ENCODE results near the gene GRPEL2. TPM values are rescaled to one million over a fixed set of nuclear protein-coding genes. Genes with fewer than 3 reads are reported as not detected.

Gene GRPEL2, protein sequence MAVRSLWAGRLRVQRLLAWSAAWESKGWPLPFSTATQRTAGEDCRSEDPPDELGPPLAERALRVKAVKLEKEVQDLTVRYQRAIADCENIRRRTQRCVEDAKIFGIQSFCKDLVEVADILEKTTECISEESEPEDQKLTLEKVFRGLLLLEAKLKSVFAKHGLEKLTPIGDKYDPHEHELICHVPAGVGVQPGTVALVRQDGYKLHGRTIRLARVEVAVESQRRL
- total RNA-seq (2013): 4.6 TPM
- polyA plus RNA-seq: 1 to 10 TPM; 1.9 to 2.7 (median 2.0) TPM
- 1.4 and 1.8 TPM in 2 replicates for polyA minus RNA-seq
- 2.6 to 9.9 (median 5.6) reads per million in 11 experiments for total RNA-seq

- Mint-ChIP-seq H3K36me3 (peaks cover 24 to 27% of the 10 kb centered on the region in 2 donors), H3K27ac (peak within 1 kb of the TSS; percentile 87 to 94 (median 89)), H3K4me1 (peaks cover 31% of the 10 kb centered on the region), H3K27me3 (ENCODE audit: low read depth in 3 of 3) (peaks cover 0 to 2% (median 0%) of the 10 kb centered on the region in 3 donors), H3K4me3 (peak within 1 kb of the TSS; percentile 95 to 96), H3K9me3 (peaks cover 0 to 3% (median 0%) of the 10 kb centered on the region in 7 donors)
- DNase-seq: peak; percentile 88 to 97 (median 93)
- H4K20me1 ChIP-seq (ENCODE audit: insufficient read depth, low read length): no peaks in the 10 kb centered on the region
- H3K79me2 ChIP-seq (ENCODE audit: insufficient read depth, low read length): peaks cover 45% of the 10 kb centered on the region
- H3K27me3 ChIP-seq (ENCODE audit: control insufficient read depth in 2 of 2, insufficient read depth in 2 of 2, low read length in 2 of 2): no peaks in the 10 kb centered on the region
- H3K4me1 ChIP-seq (ENCODE audit: control insufficient read depth in 1 of 2, insufficient read depth in 2 of 2, low read length in 2 of 2): peaks cover 23 to 26% of the 10 kb centered on the region in 2 donors
- peak within 1 kb of the TSS; percentile 69 for H3K9ac ChIP-seq (ENCODE audit: insufficient read depth, low read length, poor library complexity, severe bottlenecking)
- peak within 1 kb of the TSS; percentile 98 for H3K4me2 ChIP-seq (replicated peaks; ENCODE audit: extremely low read depth, low read length, poor library complexity, severe bottlenecking)
- H2AFZ ChIP-seq (ENCODE audit: insufficient read depth, low read depth, low read length, poor library complexity, severe bottlenecking): peak within 1 kb of the TSS; percentile 92
- TF ChIP-seq, protein P1, sequence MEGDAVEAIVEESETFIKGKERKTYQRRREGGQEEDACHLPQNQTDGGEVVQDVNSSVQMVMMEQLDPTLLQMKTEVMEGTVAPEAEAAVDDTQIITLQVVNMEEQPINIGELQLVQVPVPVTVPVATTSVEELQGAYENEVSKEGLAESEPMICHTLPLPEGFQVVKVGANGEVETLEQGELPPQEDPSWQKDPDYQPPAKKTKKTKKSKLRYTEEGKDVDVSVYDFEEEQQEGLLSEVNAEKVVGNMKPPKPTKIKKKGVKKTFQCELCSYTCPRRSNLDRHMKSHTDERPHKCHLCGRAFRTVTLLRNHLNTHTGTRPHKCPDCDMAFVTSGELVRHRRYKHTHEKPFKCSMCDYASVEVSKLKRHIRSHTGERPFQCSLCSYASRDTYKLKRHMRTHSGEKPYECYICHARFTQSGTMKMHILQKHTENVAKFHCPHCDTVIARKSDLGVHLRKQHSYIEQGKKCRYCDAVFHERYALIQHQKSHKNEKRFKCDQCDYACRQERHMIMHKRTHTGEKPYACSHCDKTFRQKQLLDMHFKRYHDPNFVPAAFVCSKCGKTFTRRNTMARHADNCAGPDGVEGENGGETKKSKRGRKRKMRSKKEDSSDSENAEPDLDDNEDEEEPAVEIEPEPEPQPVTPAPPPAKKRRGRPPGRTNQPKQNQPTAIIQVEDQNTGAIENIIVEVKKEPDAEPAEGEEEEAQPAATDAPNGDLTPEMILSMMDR (IDR thresholded peaks at IDR 0.05): no peak
- peak within 1 kb of the TSS; percentile 51 to 76 for H3K27ac ChIP-seq (ENCODE audit: low read depth in 1 of 2, low read length in 2 of 2)
- peak within 1 kb of the TSS; percentile 61 to 95 (median 80) for H3K4me3 ChIP-seq (replicated peaks in 1 of 3; ENCODE audit: low read depth in 2 of 3, low read length in 3 of 3)
- 2% methylated on average over 49 of the region's 54 CpGs for WGBS (ENCODE audit: insufficient coverage)
- no peaks in the 10 kb centered on the region for H3K9me3 ChIP-seq (replicated peaks in 1 of 2; ENCODE audit: control insufficient read depth in 1 of 2, insufficient read depth in 1 of 2, low read length in 2 of 2)
- H3K36me3 ChIP-seq (replicated peaks in 1 of 2; ENCODE audit: control insufficient read depth in 1 of 2, insufficient read depth in 2 of 2, low read length in 2 of 2): peaks cover 26 to 33% of the 10 kb centered on the region in 2 donors
- intact Hi-C loops (cut with micrococcal nuclease): no loop called here
Measured at GRCh38 chr5:149345147-149345891, at the start of gene GRPEL2. Gene GRPEL2, plus strand, starts transcription at chr5:149345499. Its CDS starts 41 bp downstream, at chr5:149345540.

- no peaks in the 10 kb centered on the region for H4K20me1 ChIP-seq (ENCODE audit: insufficient read depth, low read length)
- Mint-ChIP-seq H3K4me3 (no peak overlapping the region), H3K27ac (no peak overlapping the region), H3K36me3 (no peaks in the 10 kb centered on the region), H3K4me1 (peaks cover 17% of the 10 kb centered on the region), H3K27me3 (ENCODE audit: low read depth in 3 of 3) (peaks cover 7 to 20% (median 10%) of the 10 kb centered on the region in 3 donors), H3K9me3 (no peaks in the 10 kb centered on the region)
- no peaks in the 10 kb centered on the region for H3K36me3 ChIP-seq (replicated peaks in 1 of 2; ENCODE audit: control insufficient read depth in 1 of 2, insufficient read depth in 2 of 2, low read length in 2 of 2)
- no peak overlapping the region for H3K9ac ChIP-seq (ENCODE audit: insufficient read depth, low read length, poor library complexity, severe bottlenecking)
- H3K4me1 ChIP-seq (ENCODE audit: control insufficient read depth in 1 of 2, insufficient read depth in 2 of 2, low read length in 2 of 2): peaks cover 7% of the 10 kb centered on the region in 2 donors
- no peaks in the 10 kb centered on the region for H3K79me2 ChIP-seq (ENCODE audit: insufficient read depth, low read length)
- 100% methylated on average over 1 of the region's 5 CpGs for WGBS (ENCODE audit: insufficient coverage)
- H2AFZ ChIP-seq (ENCODE audit: insufficient read depth, low read depth, low read length, poor library complexity, severe bottlenecking): no peak overlapping the region
- no peaks in the 10 kb centered on the region for H3K9me3 ChIP-seq (replicated peaks in 1 of 2; ENCODE audit: control insufficient read depth in 1 of 2, insufficient read depth in 1 of 2, low read length in 2 of 2)
- DNase-seq: no peak
- intact Hi-C loops (cut with micrococcal nuclease): no loop called here
- TF ChIP-seq, protein P1 (IDR thresholded peaks at IDR 0.05): no peak
- no peak overlapping the region for H3K4me2 ChIP-seq (replicated peaks; ENCODE audit: extremely low read depth, low read length, poor library complexity, severe bottlenecking)
- no peak overlapping the region for H3K27ac ChIP-seq (ENCODE audit: low read depth in 1 of 2, low read length in 2 of 2)
- peaks cover 0 to 6% of the 10 kb centered on the region in 2 donors for H3K27me3 ChIP-seq (ENCODE audit: control insufficient read depth in 2 of 2, insufficient read depth in 2 of 2, low read length in 2 of 2)
- no peak overlapping the region for H3K4me3 ChIP-seq (replicated peaks in 1 of 3; ENCODE audit: low read depth in 2 of 3, low read length in 3 of 3)
Measured at GRCh38 chr5:149297340-149298025, 47.8 kb upstream of the GRPEL2 start.
